CD4-positive, alpha-beta T cell treated with Interleukin-17A for 1 hour (primary cell): ENCODE data around the gene HEXD.
"Not testable (repeated sequence)": the region's sequence is repeated elsewhere in the genome, so short reads cannot be mapped to it uniquely, and the experiment has no call there.

ENCODE experiments used
- DNase-seq: peaks from one replicate; pipeline ENCODE4 v3.0.0-alpha.2; 2020

The HEXD gene

DNA sequence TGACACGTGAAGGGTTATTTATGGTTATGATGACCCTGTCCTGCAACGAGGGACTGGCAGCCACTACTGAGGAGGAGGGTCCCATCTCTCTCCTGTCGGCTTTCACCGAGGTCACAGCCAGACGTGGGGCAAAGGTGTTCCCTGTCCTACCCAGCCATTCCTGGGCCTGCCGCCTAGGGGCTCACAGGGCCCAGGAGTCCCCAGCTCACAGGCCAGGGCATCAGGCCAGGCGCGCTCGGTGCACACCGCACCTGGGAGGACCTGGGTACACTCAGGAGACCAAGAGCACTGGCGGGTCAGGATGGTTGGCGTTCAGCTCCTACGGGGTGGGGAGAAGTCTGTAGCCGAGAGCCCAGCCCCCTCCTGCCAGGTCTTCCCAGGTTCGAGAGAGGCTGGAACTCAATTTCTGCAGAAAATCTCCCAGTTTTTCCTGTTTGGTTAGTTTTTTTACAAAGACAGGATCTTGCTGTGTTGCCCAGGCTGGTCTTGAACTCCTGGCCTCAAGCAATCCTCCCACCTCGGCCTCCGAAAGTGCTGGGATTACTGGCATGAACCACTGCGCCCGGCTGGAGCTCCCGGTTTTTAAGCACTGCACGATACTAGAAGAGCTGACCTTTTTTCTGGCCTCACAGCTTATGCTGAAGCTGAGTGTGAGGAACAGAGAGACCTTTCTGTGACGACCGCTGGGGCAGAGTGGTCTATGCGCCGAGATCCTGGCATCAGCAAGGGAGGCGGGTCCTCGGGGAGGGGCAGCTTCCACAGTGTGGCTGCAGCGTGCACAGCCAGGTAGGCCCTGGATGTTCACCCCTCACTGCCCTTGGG, 24.7 kb downstream of the HEXD start:
- DNase-seq, result no peak

- no peak for DNase-seq
These were observed 25.5 kb downstream of the HEXD start for GRCh38 chr17:82443465-82444283.

- DNase-seq, result no peak
These were observed 26.2 kb downstream of the HEXD start for GRCh38 chr17:82444284-82444893.

GRCh38 chr17:82444941-82445521, 26.9 kb downstream of the HEXD start:
- DNase-seq, result no peak

DNA sequence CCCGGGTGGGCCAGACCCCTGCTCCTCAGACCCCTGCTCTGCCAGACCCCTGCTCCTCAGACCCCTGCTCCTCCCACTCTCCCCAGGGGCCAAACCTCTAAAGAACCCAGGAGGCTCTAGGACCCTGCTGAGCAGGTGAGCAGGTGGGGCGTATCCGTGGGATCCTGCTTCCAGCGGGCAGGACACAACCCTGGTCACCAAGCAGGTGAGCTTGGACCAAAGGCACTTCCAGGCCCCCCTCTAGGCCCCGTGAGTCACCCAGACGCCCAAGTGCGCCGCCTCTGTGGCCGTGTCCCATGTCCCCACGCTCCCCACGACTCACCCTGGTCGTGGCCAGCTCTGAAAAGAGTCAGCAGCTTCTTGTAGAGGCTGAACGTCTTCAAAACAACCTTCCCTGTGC, 27.4 kb downstream of the HEXD start:
- no peak for DNase-seq

GRCh38 chr17:82446124-82446523, 28.0 kb downstream of the HEXD start:
- DNase-seq, result no peak

DNA sequence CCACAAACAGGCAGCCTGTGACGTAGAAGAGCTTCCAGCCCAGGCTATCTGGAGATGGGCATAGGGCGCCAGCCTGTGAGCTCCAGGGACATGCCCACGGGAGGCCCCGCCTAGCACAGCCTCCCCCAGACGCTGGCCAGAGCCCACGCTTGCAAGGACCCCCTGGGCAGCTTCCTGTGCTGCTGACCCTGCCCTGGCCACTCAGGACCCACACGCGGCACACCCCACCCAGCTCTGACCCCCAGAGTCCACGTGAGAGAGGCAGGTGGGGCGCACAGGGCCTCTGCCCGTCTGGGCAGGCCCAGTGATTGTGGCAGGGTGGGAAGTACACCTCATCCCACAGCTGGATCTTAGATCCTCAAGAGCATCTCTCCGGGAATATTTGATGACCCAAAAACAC, 28.5 kb downstream of the HEXD start:
- DNase-seq, result no peak

DNA sequence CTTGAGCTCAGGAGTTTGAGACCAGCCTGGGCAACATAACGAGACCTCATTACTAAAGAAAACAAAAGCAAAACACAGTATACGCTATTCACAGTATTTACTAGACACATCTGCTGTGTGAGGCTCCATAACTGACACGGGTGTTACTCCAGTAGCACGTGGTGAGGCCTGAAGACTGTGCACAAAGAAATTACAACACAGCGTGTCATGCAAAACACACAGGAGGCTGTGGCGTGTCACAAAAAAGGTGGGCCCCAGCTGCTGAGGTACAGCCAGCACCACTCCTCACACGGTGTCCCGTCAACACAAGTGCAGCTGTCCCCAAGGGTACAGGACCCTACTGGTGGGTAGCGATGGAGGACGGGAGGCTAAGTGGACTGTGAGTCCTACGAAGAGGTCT, 29.7 kb downstream of the HEXD start:
- DNase-seq, result no peak

DNA sequence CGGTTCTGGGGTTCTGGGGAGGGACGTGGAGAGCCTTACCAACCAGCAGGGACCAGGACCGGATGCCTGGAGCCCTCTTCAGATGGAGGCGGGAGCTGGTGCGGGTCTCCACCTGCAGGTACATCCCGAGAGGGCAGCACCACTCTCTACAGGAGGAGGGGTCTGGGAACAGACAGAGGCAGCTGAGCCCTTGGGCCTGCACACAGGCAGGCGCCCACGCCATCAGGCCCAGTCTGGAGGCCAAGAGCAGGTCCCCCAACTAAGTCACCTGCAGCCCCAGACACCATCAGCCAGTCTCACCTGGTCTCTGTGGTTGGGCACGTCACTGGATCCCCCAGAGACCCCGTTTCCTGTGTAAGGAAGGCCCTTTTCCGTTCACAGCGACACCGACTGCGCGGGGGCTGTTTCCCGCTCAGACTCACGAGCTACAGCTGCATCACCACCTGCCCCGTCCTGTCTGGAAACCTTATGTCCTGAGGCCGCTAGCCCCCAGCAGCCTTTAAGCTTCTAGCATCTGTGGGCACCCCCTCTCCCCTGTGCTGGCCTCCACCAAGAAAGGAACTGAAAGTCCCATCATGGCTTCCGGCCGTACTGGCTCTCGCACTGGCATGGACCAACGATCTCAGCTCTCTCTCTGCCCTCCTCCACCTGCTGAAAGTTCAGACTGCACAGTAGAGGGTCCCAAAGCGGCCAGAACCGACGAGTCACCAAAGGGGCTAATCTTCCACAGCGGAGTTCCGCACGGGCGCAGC, 31.2 kb downstream of the HEXD start:
- DNase-seq, result peak; percentile 86

GRCh38 chr17:82449883-82450356, 31.8 kb downstream of the HEXD start:
- DNase-seq, result peak; percentile 34

DNA sequence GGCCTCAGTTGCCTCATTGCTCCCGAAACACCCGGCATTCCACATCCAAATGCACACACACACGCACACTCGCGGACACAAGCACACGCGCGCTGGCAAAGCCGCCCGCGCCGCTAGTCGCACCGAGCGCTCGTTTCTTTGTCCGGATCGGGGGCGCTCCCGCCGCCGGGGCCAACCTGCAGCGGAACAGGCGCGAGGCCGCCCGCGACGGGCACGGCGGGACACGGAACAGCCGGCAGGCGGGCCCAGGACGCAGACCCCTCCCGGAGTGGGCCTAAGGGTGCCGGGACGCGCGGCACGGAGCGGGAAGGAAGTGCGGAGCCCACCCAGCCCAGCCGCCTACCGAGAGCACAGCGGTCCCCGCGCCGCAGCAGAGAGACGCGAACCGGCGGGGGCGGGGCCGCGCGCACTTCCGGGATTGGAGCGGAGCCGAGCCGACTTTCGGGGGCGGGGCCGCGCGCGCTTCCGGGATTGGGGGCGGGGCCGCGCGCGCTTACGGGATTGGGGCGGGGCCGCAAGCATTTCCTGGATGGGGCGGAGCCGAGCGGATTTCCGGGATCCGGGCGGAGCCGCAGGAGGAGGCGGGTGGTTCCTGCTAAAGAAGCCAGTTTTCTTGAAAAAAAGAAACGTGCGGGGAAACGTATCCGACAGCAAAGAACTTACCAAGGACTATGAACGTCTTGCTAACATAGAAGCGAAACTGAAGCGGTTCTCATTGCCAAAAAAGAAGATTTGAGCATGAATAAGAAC, 32.4 kb downstream of the HEXD start, which contains the start of gene CYBC1:
Gene CYBC1, minus strand, starts transcription at position 396 of the 750 bp plus-strand sequence. CDS start 1,498 bp downstream, outside the sequence.
- peak; percentile 93 for DNase-seq

GRCh38 chr17:82452162-82452561, 34.0 kb downstream of the HEXD start:
- no peak for DNase-seq

- DNase-seq, result not testable (repeated sequence)
These were observed 35.0 kb downstream of the HEXD start for GRCh38 chr17:82453151-82453550.

GRCh38 chr17:82453706-82454105, 35.6 kb downstream of the HEXD start:
- DNase-seq, result not testable (repeated sequence)

DNA sequence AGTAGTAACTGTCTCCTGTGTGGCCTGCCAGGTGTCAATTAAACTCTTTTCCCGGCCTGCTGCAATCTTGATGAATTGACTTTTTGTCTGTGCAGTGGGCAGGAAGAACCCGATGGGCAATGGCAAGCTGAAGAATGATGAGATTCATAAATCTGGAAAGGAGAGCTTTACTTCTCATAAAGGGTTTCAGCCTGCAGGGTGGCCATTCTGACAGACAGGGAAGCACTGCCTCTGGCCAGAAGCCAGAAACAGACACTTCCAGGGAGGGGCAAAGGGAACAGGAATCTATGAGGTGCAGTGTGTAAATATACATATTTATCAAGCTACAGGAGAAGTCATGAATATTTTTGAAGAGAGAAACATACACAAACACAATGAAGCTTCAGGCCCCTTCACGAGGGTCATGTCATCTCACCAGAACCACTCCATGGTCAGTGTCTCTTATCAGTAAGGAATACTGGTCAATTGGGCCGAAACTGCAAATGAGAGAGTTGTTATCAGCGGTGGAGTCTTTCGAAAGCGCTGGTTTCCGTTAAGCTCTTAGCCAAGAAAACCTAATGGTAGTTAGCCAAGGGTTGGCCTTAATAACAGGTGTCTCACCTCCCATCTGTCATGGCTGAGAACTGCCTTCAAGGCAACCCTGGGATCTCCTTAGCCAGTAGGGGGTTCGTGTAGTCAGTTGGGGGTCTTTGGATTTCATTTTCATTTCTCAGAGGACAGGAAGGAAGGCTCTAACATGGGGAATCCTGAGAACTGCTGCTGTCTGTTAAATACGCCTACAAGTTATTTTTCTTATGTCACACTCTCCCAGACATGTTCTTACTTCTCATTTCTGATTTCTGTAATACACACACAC, 39.2 kb downstream of the HEXD start:
- DNase-seq, result peak; percentile 15

- DNase-seq, result peak; percentile 94
These were observed 39.7 kb downstream of the HEXD start for GRCh38 chr17:82457929-82458178.

GRCh38 chr17:82458179-82458884, 40.2 kb downstream of the HEXD start, which contains the start of gene NARF:
Gene NARF (plus strand): TSS chr17:82458741. CDS start chr17:82458804, 63 bp downstream.
- DNase-seq, result peak; percentile 97

- peak; percentile 54 for DNase-seq
These were observed 40.8 kb downstream of the HEXD start for GRCh38 chr17:82458885-82459424.

DNA sequence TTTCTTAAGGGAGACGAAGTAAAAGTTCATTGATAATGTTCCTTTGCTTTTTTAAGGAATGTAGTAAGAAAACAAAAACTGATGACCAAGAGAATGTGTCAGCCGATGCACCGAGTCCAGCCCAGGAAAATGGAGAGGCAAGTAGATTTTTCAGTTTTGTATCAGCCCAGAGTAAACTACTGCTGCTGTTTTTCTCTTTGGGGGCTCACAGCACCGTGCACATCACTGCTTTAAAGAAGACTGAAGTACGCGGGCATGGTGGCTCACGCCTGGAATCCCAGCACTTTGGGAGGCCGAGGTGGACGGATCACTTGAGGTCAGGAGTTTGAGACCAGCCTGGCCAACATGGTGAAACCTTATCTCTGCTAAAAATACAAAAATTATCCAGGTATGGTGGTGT, 41.8 kb downstream of the HEXD start:
- not testable (repeated sequence) for DNase-seq
